Uterus (tissue), 2 donors: Measurements from ENCODE around the gene FCAR.
"Not testable (repeated sequence)": the region's sequence is repeated elsewhere in the genome, so short reads cannot be mapped to it uniquely, and the experiment has no call there.

Source experiments
- CTCF ChIP-seq, 4 experiments: fragments of 200-600 bp in 2 of 4; fragments of 450-650 bp in 2 of 4; sonication (generic) in 2 of 4; IDR thresholded peaks; one replicate each; pipeline ENCODE4 v1.5.1; 2016 to 2019; ENCODE audit warnings: antibody characterized with exemption in 4 of 4, mild to moderate bottlenecking in 2 of 4, moderate library complexity in 1 of 4
- POLR2A ChIP-seq, 2 donors: fragments of 450-650 bp; IDR thresholded peaks; one replicate each; pipeline ENCODE4 v1.6.1; 2016; ENCODE audit warnings: antibody characterized with exemption in 2 of 2, mild to moderate bottlenecking in 1 of 2, moderate library complexity in 1 of 2

GRCh38 chr19:54832496-54832895, 41.5 kb upstream of the FCAR start, which contains the start of gene KIR2DS4:
- TF ChIP-seq CTCF, POLR2A (IDR thresholded peaks at IDR 0.05): not testable (repeated sequence)
